Sciatic nerve (tissue), 2 donors: ENCODE measurements around the gene TMPRSS9. TPM values are rescaled to one million over a fixed set of nuclear protein-coding genes. Genes with fewer than 3 reads are reported as not detected.
"Not testable (repeated sequence)": the region's sequence is repeated elsewhere in the genome, so short reads cannot be mapped to it uniquely, and the experiment has no call there.

Experiments used
- ATAC-seq: fragments of 200-7000 bp; cut with Tn5 transposase; one replicate; pipeline ENCODE4 v1.9.1; 2020; ENCODE audit warnings: mild to moderate bottlenecking, moderate library complexity
- DNase-seq: peaks from one replicate; pipeline ENCODE4 v3.0.0-alpha.2; 2020; ENCODE audit warnings: low spot score
- intact Hi-C: fragments of 100-400 bp; cut with DNase I; formaldehyde crosslinking; loops from one replicate; pipeline ENCODE4 v1.14.2; 2022
- total RNA-seq: library from RNA; stranded (reverse); fragmentation: NEBNext Ultra II Directional; extraction: Animal tissue kit (Norgen Biotek cat#: 25700); gene quantifications from one replicate; pipeline ENCODE4 v1.2.1, GENCODE V29; 2021
- donor health status: DM: no; HTN: no; CAD: no.
- donor health status: DM: no; HTN: no; CAD: no.

The TMPRSS9 gene
- total RNA-seq, 1 donor from 2014 or later: not detected

DNA sequence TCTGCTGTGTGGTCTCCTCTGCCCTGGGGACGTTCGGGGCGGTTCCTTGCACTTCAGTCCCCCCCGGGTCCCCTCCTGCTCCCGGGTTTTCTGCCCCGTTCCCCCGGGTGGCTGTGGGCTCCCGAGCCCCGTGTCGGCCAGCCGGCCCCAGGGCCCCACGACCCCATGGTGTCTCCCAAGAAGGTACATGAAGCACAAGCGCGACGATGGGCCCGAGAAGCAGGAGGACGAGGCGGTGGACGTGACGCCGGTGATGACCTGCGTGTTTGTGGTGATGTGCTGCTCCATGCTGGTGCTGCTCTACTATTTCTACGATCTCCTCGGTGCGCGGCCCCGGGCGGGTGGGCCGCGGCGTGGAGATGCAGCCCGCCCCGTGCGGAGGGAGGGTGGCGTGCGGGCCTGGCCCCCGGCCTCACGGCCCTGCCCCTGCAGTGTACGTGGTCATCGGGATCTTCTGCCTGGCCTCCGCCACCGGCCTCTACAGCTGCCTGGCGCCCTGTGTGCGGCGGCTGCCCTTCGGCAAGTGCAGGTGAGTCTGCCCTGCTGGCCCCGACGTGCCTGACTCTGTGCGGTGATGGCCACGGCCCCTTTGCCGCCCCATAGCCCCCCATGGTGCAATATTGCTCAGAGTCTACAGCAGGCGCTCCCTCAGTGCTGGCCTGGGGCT is 20.3 kb upstream of the TMPRSS9 start:
- ATAC-seq: no peak
- no peak for DNase-seq
- intact Hi-C loops: no loop called here

DNA sequence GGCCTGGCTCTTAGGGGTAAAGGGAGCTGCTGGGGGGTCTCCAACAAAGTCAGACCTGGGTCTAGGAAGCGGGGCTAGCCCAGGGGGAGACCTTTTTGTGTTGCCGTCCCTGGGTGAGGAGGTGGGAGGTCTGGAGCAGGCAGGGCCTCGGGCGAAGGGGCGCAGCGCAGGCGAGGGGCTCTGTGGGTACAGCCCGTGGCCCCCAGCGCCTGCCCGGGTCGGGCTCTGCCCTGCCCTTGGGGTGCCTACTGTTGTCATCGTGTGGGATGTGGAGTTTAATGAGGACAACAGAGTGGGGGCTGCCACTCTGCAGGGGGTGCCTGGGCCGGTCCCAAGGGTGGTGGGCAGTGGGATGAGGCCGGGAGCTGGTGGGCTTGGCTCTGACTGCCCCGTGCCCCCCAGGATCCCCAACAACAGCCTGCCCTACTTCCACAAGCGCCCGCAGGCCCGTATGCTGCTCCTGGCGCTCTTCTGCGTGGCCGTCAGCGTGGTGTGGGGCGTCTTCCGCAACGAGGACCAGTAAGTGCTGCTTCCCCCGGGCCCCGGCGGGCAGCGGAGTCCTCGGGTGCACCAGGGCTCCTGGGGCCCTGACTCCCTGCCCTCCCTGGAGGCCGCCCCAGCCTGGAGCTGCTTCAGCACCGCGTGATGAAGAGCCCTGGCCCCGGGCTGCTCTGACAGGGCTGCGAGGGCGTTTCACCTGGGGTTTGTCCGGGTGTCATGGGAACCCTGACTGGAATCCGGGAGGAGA is 19.4 kb upstream of the TMPRSS9 start:
- ATAC-seq: no peak
- intact Hi-C loops: no loop called here
- no peak for DNase-seq

DNA sequence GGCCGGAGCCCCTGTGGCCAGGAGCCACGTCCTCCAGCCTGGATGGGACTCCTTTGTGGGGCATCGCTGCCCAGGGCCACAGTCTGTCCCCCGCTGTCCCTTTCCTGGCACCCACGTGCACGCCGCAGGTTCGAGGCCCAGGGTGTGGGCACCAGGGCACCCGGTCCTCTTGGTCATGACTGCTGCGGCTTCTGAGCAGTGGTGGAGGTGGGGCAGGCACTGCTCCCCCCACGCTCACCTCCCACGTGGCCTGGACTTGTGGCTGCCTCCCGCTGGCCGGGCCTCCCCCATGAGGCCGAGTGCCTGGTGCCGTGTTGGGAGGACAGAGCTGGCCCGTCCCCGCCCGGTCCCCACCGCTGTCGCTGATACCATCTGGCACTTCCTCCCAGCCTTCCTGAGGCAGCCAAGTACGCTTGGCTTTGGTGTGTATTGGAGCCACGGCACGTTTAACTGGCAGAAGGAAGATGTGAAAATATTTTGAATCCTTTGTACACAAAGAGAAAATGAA is 18.8 kb upstream of the TMPRSS9 start:
- DNase-seq (no peak), ATAC-seq (no peak)
- intact Hi-C loops: no loop called here

DNA sequence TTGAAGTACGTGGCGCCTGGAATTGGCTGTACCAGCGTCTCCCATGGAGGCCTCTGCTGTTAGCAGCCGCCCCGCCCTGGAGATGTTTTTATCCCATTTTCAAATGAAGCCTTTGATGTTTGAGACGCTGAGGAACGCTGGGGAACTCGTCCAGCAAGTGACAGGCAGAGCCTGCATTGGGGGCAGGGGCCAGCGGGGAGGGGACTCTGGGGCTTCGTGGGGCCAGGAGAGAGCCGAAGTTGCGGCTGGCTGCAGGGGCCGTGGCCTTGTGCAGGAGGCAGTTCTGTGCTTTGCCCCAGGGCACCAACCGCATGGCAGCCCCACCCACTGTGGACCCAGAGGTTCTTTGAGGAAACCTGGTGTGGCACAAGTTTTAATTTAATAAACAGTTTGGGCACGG is 18.1 kb upstream of the TMPRSS9 start:
- intact Hi-C loops: no loop called here
- ATAC-seq: no peak
- no peak for DNase-seq

DNA sequence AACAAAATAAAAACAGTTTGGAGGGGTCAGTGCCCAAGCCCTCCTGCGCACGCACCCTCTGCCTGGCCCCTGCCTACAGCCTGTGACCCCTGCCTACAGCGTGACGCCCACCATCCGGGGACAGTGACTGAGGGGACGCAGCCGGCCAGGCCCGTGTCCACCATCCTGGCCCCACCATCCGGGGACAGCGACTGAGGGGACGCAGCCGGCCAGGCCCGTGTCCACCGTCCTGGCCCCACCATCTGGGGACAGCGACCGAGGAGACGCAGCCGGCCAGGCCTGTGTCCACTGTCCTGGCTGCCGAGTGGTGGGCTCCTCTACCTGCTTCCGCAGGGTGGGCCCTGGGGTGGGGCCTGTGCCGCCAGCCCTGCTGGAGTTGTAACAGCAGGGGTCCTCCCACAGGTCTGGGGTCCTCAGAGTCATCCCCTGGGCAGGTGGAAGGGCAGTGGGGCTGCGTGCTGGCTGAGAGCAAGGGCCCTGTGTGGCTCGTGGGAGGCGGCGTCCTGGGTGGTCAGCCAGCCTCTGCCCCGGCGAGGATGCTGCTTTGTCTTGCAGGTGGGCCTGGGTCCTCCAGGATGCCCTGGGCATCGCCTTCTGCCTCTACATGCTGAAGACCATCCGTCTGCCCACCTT is 17.3 kb upstream of the TMPRSS9 start:
- ATAC-seq: no peak

GRCh38 chr19:2343289-2343982 is 16.6 kb upstream of the TMPRSS9 start:
- intact Hi-C loops: no loop called here
- DNase-seq (no peak), ATAC-seq (no peak)

More for the DNA sequence above, 17.3 kb upstream of the TMPRSS9 start:
- intact Hi-C loops: no loop called here
- no peak for DNase-seq

- intact Hi-C loops: no loop called here
- ATAC-seq: no peak
- DNase-seq: no peak
Measured at GRCh38 chr19:2344381-2344870, 15.6 kb upstream of the TMPRSS9 start.

- intact Hi-C loops: no loop called here
- ATAC-seq: no peak
- DNase-seq: no peak
Measured at GRCh38 chr19:2345076-2345475, 15.0 kb upstream of the TMPRSS9 start.

- intact Hi-C loops: no loop called here
- DNase-seq (no peak), ATAC-seq (peak; percentile 72)
Measured at GRCh38 chr19:2345794-2346663, 14.0 kb upstream of the TMPRSS9 start.

- intact Hi-C loops, ATAC-seq, DNase-seq: not testable (repeated sequence)
Measured at GRCh38 chr19:2349818-2350217, 10.2 kb upstream of the TMPRSS9 start.

DNA sequence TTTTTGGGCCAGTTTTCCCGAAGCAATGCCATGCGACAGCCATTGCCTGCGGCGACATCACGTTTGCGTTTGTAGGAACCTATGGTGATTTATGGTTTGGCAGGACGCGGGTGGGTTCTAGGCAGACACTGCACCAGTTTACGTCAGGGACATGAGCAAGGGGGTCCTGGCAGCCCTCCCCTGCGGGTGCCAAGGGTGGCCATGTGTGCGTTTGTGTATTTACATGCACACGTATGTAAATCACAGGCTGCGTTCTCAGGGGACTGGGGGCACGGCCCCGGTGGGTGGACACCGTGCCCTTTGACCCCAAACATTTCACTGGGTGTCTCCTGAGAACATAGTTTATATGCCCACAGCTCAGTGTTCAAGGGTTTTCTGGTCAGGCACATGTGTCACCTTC is 9.4 kb upstream of the TMPRSS9 start:
- ATAC-seq (no peak), DNase-seq (no peak)
- intact Hi-C loops: no loop called here

DNA sequence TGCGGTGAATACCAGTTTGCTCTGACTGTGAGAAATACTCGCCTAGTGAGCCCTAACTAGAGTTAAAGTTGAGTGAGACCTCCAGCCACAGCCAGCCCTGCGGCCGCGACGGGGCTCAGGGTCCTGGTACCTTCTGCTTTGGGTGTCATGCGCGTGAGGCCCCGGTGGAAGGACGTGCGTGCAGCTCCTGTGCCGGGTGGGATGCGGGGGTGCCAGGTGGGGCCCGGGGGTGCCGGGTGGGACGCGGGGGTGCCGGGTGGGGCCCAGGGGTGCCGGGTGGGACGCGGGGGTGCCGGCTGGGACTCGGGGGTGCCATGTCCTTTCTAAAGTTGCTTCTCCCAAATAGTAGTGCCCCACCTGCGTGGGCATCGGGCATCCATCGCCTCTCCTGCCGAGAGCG is 8.5 kb upstream of the TMPRSS9 start:
- DNase-seq (no peak), ATAC-seq (no peak)
- intact Hi-C loops: no loop called here

- ATAC-seq (no peak), DNase-seq (no peak)
- intact Hi-C loops: no loop called here
Measured at GRCh38 chr19:2352121-2352520, 7.9 kb upstream of the TMPRSS9 start.

- intact Hi-C loops: no loop called here
- ATAC-seq (peak; percentile 40), DNase-seq (no peak)
Measured at GRCh38 chr19:2353159-2353886, 6.7 kb upstream of the TMPRSS9 start.

GRCh38 chr19:2353887-2354592 is 6.0 kb upstream of the TMPRSS9 start:
- intact Hi-C loops: no loop called here
- DNase-seq (no peak), ATAC-seq (no peak)

DNA sequence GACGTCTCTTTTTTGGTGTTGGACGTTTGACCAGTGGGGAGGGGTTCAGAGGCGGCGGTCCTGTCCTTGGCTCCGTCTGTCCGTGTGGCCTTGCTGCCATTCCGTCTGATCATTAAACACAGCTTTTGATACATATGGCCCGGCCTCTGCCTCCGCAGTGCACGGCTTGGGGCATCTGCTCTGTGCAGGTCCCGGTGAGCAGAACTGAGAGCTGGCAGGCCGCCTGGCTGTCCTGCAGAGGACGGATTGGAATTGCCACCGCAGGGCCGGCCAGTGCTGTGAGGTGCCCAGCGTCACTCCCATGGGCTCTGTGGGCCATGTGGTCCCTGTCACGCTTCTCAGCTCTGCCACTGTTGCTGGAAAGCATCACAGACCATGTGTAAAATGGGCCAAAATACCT is 5.4 kb upstream of the TMPRSS9 start:
- ATAC-seq: no peak

More for the DNA sequence above, 5.4 kb upstream of the TMPRSS9 start:
- intact Hi-C loops: no loop called here
- no peak for DNase-seq
